HUES6 (cell line): Measurements from ENCODE around the gene PDE4B.

ENCODE experiments used
- H3K27ac ChIP-seq: 2 replicates; pipeline ENCODE4 v1.7.0; 2013; ENCODE audit warnings: low read depth, mild to moderate bottlenecking, low read length, inconsistent platforms
- H3K27me3 ChIP-seq: 2 replicates; pipeline ENCODE4 v1.6.1; 2013; ENCODE audit warnings: low read length; ENCODE audit not compliant: control insufficient read depth, insufficient read depth
- H3K36me3 ChIP-seq: 2 replicates; pipeline ENCODE4 v1.6.1; 2013; ENCODE audit warnings: low read length; ENCODE audit not compliant: control insufficient read depth, insufficient read depth
- H3K4me1 ChIP-seq: 2 replicates; pipeline ENCODE4 v1.6.1; 2013; ENCODE audit warnings: low read length; ENCODE audit not compliant: control insufficient read depth, insufficient read depth
- H3K4me3 ChIP-seq: 2 replicates; pipeline ENCODE4 v1.5.1; 2013; ENCODE audit warnings: low read depth, low read length
- H3K9ac ChIP-seq: one replicate; pipeline ENCODE4 v1.6.1; 2013; ENCODE audit warnings: mild to moderate bottlenecking, low read length
- H3K9me3 ChIP-seq: 2 replicates; pipeline ENCODE4 v1.6.1; 2013; ENCODE audit warnings: low read depth, low read length; ENCODE audit not compliant: control insufficient read depth, insufficient read depth

Gene PDE4B

DNA sequence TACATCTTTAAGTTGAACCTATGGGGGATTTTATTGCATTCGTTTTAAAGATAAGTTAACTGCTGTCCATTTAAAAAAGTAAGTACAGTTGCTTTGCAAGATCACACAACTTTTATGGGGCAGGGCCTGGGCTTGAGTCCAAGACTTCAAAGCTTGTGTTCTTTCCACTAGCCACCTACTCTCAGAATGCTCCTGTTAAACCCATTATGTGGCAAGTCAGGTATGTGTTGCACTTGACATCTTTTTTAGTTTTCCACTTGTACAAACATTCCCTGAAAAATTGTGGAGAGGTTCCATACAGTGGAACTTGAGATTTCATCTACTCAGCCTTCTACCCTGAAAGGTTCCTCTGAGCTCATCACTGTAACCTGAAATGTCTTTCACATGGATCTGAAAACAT is 505.8 kb downstream of the PDE4B start:
- H3K27me3 ChIP-seq, result no peaks in the 10 kb centered on the region
- no peaks in the 10 kb centered on the region for H3K36me3 ChIP-seq
- H3K4me1 ChIP-seq, result no peaks in the 10 kb centered on the region
- H3K9me3 ChIP-seq, result no peaks in the 10 kb centered on the region
- no peak overlapping the region for H3K27ac ChIP-seq
- H3K9ac ChIP-seq, result no peak overlapping the region
- no peak overlapping the region for H3K4me3 ChIP-seq

DNA sequence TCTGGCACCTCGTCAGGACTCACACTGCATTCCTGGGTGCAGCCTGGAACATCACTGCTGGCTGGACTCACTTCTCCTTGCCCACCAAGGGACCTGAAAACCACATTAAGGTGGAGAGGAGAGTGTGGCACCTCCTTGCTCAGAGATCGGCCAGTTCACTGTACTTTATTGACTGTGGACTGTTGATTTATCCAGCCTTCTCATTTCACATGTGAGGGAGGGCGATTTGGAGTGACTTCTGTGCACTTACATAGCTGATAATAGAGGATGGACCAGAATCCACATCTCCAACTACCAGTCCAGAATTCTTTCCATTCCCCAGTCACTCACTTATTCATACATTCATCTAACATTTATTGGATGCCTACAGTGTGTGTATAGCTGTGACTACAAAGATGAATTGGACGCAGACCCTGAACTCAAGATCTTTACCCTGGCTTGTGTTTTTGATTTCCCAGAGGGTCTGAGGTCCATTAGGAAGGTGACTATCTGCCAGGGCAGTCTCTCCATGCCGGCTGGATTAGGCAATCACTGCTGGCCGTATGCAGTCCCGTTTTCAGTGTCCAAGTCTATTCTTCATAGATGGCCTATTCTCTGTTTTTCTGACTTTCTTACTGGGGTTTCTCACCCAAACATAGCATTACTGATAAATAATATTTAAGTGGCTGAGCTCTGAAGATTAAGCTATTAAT is 507.7 kb downstream of the PDE4B start:
- Histone ChIP-seq H3K27me3 (no peaks in the 10 kb centered on the region), H3K27ac (no peak overlapping the region), H3K4me3 (no peak overlapping the region), H3K36me3 (no peaks in the 10 kb centered on the region), H3K4me1 (no peaks in the 10 kb centered on the region), H3K9ac (no peak overlapping the region), H3K9me3 (no peaks in the 10 kb centered on the region)

DNA sequence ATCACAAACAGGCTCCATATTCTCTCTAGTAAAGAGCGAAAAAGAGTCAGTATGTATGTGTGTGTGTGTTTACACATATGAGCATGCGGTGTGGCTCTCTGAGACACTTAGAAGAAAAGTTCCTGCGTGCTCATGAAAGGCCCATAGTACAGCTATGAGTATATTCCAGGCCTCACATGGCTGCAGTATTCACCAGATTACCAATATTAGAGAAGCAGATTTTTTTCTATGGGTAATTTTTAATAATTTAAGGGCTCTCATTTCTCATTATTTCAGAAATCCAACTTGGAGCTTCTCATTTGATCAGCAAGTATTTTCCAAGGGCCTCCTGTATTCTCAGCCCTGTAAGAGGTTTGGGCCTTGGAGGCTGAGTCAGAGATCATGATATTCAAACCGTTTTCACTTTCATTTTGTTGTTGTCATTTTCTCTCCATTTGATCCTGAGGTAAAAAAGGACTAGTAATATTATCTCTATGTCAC is 508.3 kb downstream of the PDE4B start:
- Histone ChIP-seq H3K27ac (no peak overlapping the region), H3K36me3 (no peaks in the 10 kb centered on the region), H3K9ac (no peak overlapping the region), H3K9me3 (no peaks in the 10 kb centered on the region), H3K4me3 (no peak overlapping the region), H3K27me3 (no peaks in the 10 kb centered on the region), H3K4me1 (no peaks in the 10 kb centered on the region)

DNA sequence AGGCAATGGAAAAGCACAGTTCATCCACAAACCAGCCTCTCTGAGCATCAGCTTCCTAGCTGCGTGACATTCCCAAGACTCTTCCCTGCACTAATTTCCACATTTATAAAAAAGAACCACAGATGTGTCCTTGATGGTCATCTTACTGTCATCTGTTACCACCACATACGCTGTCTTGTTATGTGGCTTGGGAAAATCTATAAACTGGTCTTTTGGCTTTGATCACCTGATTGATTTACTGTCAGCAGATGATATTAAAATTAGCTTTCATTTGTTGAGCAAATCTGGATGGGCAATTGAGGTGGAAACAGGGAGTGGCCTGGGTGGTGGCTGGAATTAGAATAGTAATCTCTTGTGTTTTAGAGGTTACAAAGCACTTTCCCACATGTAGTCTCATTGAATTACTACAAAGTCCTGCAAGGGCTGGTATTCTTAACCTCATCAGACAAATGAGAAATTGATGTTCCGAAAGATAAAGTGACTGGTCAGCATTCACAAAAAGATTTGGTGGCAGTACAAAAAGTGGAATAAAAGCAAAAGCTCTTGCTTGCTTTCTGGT is 509.6 kb downstream of the PDE4B start:
- Histone ChIP-seq H3K4me1 (no peaks in the 10 kb centered on the region), H3K9ac (no peak overlapping the region), H3K27ac (no peak overlapping the region), H3K36me3 (no peaks in the 10 kb centered on the region), H3K9me3 (no peaks in the 10 kb centered on the region), H3K27me3 (no peaks in the 10 kb centered on the region), H3K4me3 (no peak overlapping the region)

DNA sequence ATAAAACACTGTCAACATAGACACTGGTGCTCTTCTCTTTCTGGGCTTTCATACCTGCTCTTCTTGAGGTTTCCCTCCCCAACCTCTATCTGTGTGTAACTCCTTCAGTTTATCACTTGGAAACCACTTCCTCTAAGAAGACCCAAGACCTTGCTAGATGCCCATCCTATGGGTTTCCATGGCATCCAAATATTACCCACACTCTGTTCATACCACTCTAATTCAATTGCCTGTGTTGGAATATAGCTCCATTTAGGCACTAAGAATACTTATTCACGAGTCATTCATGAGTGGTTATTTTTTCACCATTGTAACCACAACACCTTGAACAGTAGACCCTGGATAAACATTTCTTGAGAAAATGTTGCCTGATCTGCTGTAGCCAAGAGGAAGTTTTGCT is 510.1 kb downstream of the PDE4B start:
- H3K27me3 ChIP-seq, result no peaks in the 10 kb centered on the region
- H3K27ac ChIP-seq, result no peak overlapping the region
- H3K36me3 ChIP-seq, result no peaks in the 10 kb centered on the region
- no peak overlapping the region for H3K9ac ChIP-seq
- no peak overlapping the region for H3K4me3 ChIP-seq
- no peaks in the 10 kb centered on the region for H3K4me1 ChIP-seq
- no peaks in the 10 kb centered on the region for H3K9me3 ChIP-seq

DNA sequence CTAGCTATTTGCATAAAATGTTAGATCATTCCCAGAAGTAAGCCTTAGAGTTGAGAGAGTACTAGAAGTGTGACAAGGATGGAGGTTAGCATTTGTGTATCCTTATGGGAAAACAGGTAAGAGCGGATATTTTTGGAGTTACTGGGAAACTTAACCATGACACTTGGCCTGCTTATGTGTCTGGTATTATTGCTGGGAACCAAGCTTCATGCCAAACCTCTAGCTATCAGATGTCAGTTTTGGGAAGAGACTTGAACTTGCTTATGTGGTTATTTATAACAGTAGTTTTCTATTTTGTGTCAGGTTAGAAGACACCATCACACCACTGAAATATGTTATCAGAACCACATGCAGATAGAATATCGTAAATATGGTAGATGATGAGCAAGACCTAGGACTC is 511.0 kb downstream of the PDE4B start:
- Histone ChIP-seq H3K27me3 (no peaks in the 10 kb centered on the region), H3K4me1 (no peaks in the 10 kb centered on the region), H3K36me3 (no peaks in the 10 kb centered on the region), H3K9me3 (no peaks in the 10 kb centered on the region), H3K27ac (no peak overlapping the region), H3K9ac (no peak overlapping the region), H3K4me3 (no peak overlapping the region)

DNA sequence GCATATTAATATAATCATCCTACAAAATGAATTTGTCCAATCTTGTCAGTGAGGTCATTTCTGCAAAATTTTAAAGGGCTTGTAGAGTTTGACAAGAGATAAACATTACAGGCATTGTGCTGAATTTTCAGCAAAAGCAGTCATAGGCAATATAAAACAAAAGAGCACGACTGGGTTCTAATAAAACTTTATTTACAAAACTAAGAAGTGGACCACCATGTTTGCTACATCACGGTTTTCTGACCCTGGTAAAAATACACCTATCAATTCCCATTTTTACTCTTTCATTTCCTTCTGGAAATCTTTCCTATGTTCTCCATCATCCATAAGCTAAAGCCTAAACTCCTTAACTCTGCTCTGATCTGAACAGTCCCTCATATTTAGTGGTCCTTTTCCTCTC is 511.4 kb downstream of the PDE4B start:
- Histone ChIP-seq H3K36me3 (no peaks in the 10 kb centered on the region), H3K4me1 (no peaks in the 10 kb centered on the region), H3K27me3 (no peaks in the 10 kb centered on the region), H3K9me3 (no peaks in the 10 kb centered on the region), H3K27ac (no peak overlapping the region), H3K4me3 (no peak overlapping the region), H3K9ac (no peak overlapping the region)

DNA sequence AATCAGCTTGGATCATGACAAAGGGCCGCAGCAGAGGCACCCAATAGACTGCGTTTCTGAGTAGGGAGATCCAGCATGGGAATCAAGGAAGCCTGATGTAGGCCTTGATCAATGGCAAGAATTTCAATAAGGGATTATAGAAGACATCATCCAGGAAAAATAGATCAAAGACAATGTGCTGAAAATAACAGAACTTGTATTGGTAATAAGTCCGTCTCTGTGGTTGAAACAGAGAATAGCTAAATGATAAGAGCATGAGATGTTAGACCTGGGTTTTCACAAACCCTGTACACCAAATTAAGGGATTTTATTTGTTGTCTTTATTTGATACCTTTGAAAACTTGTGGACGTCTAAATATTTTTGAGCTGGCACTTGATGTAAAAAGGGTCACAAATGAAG is 513.2 kb downstream of the PDE4B start:
- Histone ChIP-seq H3K27ac (no peak overlapping the region), H3K27me3 (no peaks in the 10 kb centered on the region), H3K9me3 (no peaks in the 10 kb centered on the region), H3K36me3 (no peaks in the 10 kb centered on the region), H3K9ac (no peak overlapping the region), H3K4me3 (no peak overlapping the region), H3K4me1 (no peaks in the 10 kb centered on the region)

DNA sequence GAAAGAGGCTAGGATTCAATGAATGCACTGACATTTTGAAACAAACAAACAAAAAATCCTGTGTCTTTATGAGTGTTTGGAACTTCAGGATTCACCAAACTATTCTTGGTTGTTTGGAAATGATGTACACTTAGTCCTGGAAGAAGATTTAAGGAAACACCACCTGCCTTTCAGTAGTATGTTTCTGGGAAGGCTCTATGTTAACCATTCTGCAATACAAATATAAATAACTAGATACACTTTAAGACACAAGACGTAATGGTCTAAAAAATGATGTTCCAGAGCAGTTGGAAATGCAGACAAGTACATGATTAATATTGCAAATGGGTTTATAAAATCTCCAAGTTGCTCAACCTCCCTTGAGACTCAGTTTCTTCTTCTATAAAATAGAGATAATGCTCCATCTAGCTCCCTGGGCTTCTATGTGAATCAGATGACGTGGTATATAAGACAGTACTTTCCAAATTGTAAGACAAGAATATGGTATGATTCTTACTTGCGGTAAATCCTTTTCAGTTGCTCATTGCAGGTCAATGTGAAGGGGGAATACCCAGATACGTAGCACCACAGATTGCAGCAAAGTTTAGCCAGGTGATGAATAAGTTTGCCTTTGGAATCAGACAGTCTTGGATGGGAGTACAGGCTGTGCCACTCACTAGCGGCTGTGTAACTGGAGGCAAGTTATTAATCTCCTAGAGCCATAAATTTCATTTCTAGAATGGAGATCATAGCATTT is 516.5 kb downstream of the PDE4B start:
- Histone ChIP-seq H3K27ac (no peak overlapping the region), H3K4me1 (no peaks in the 10 kb centered on the region), H3K9ac (no peak overlapping the region), H3K36me3 (no peaks in the 10 kb centered on the region), H3K4me3 (no peak overlapping the region), H3K27me3 (no peaks in the 10 kb centered on the region), H3K9me3 (0 out of 2 replicates have a peak, but pooled peaks cover 2% of the 10 kb centered on the region)

DNA sequence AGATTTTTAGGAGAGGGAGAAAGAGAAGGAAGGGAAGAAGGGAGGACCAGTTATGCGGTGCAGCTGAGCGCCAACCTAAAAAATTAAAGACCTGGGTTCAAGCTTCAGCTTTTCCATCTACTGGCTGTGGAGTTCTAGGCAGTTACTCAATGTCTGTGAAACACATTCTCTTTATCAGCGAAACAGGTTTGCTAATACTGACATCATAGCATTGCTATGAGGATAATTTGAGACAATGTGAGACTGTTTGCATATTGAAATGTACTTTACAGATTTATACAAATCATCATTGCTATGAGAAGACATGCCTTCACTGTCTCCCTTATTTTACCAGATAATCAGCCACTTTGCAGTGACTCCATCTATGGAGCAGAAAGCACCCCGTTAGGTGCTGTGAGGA is 518.4 kb downstream of the PDE4B start:
- H3K4me3 ChIP-seq, result no peak overlapping the region
- no peak overlapping the region for H3K27ac ChIP-seq
- H3K9ac ChIP-seq, result no peak overlapping the region
- 0 out of 2 replicates have a peak, but pooled peaks cover 2% of the 10 kb centered on the region for H3K9me3 ChIP-seq
- H3K4me1 ChIP-seq, result no peaks in the 10 kb centered on the region
- H3K36me3 ChIP-seq, result no peaks in the 10 kb centered on the region
- no peaks in the 10 kb centered on the region for H3K27me3 ChIP-seq

DNA sequence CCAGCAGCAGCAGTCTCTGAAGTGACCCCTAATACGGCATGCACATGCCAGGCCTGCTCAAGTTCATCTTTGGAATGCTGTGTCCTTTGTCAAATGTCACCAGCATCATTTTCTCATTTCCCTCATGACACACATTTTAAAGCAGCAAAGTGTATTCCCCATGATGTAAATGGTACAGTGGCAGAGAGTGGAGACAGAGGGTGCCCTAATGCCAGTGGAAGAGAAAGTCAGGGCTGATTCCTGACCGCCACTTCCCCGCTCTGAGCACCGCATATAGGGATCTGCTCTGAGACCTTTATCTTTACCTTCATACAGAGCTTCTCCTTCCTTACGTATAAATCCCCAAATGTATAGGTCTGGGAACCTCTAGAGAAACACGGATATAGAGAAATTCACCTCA is 518.9 kb downstream of the PDE4B start:
- no peaks in the 10 kb centered on the region for H3K36me3 ChIP-seq
- no peak overlapping the region for H3K9ac ChIP-seq
- H3K27me3 ChIP-seq, result no peaks in the 10 kb centered on the region
- 0 out of 2 replicates have a peak, but pooled peaks cover 2% of the 10 kb centered on the region for H3K9me3 ChIP-seq
- H3K27ac ChIP-seq, result no peak overlapping the region
- H3K4me3 ChIP-seq, result no peak overlapping the region
- no peaks in the 10 kb centered on the region for H3K4me1 ChIP-seq
